LNCAP (cell line): ENCODE measurements around the gene ARL14EP.

Source experiments
- CTCF ChIP-seq: fragments of 450-650 bp; IDR thresholded peaks from 2 replicates; pipeline ENCODE4 v1.5.1; 2017; ENCODE audit warnings: mild to moderate bottlenecking

ARL14EP gene

DNA sequence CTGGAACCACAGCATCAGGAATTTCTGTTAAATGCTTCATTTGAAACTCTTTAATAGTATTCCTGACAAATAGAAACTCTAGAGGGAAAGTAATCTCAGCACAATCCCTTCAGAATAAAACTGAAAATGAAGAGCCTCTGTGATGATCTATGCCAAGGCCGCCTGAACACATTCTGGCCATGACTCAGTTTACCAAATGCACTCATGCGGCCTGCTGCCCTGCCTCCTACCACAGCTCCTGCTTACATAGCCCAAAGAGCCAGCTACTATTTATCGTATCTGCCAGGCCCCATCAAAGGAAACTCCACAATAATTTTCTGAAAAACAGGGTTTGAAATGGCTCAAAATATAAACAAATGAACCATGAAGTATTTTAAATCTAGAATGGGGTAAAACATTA is 27.0 kb downstream of the ARL14EP start:
- TF ChIP-seq CTCF = no peak

DNA sequence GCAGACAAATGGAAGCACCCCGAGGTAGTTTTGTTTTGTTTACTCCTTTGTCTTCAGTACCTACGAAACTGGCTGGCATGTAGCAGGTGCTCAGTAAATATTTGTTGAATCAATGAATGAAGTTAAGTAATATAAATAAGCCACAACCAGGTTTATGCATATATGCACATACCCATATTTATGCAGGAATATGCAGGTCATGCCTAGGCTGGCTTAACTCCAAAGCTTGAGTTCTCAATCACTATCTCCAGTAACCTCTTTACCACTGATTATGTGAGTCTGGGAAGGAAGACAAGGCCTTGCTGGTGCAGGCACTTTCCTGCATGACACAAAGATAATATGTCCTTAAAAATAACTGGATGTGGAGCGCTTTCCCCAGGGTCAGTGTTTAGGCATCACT is 27.5 kb downstream of the ARL14EP start:
- no peak for TF ChIP-seq CTCF

- TF ChIP-seq CTCF = no peak
These were observed 28.2 kb downstream of the ARL14EP start for GRCh38 chr11:30351061-30351460.

DNA sequence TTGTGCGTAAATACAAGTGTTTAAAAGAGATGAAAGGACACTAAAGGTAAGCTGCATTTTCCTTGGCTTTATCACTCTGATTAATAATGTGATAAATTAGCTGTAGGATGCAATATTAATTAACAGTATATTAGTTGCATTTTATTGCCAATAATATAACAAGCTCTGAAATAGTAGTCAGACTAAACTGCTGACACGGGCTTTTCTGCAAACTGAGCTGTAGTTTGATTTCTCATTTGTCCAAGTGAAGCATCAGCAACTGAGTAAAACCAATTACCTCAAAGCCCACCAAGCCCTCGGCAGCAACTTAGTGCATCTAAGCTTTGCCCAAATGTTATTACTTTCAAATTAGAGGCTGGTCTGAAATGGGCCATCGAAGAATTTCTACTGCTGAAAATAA is 33.5 kb downstream of the ARL14EP start:
- no peak for TF ChIP-seq CTCF

DNA sequence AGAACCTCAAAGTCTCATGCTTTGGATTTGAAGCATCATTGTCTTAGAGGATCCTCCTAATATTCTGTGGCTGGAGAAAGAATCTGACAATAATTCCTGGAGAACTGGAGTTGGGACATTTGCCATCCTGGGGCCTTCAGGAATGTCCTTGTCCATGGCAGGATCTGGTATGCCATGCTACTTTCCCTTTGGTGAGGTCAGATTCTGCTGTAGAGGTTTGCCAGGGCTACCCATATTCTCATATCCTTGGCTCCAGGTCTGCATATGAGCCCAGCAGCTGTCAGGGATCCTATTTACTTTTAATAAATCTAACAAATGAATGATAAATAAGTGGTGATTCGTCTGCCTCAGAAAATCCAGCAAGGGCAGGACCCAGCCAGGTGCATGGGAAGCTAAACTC is 35.0 kb downstream of the ARL14EP start:
- no peak for TF ChIP-seq CTCF

GRCh38 chr11:30358536-30358935 is 35.6 kb downstream of the ARL14EP start:
- TF ChIP-seq CTCF = no peak

GRCh38 chr11:30360741-30361140 is 37.8 kb downstream of the ARL14EP start:
- no peak for TF ChIP-seq CTCF

GRCh38 chr11:30364139-30364836 is 41.4 kb downstream of the ARL14EP start:
- no peak for TF ChIP-seq CTCF
